Type B pancreatic cell (in vitro differentiated cells): Measurements from ENCODE around the gene PARK7. TPM values are rescaled to one million over a fixed set of nuclear protein-coding genes. Genes with fewer than 3 reads are reported as not detected.

ENCODE experiments used
- DNase-seq: peaks from one replicate; pipeline ENCODE4 v3.0.0; 2021; ENCODE audit warnings: mixed read lengths; ENCODE audit not compliant: unreplicated experiment; ENCODE audit errors: extremely low spot score
- H3K27ac Mint-ChIP-seq: 2 replicates; pipeline ENCODE4 v1.8.0; 2021; ENCODE audit warnings: mild to moderate bottlenecking, mixed read lengths
- H3K27me3 Mint-ChIP-seq: 2 replicates; pipeline ENCODE4 v1.8.0; 2021; ENCODE audit warnings: mixed read lengths
- H3K36me3 Mint-ChIP-seq: 2 replicates; pipeline ENCODE4 v1.8.0; 2021; ENCODE audit warnings: mixed read lengths
- H3K4me1 Mint-ChIP-seq: one replicate; pipeline ENCODE4 v1.8.0; 2021; ENCODE audit warnings: mixed read lengths; ENCODE audit not compliant: unreplicated experiment
- H3K4me3 Mint-ChIP-seq: 2 replicates; pipeline ENCODE4 v1.8.0; 2021; ENCODE audit warnings: mild to moderate bottlenecking, mixed read lengths
- H3K9me3 Mint-ChIP-seq: 2 replicates; pipeline ENCODE4 v1.8.0; 2021; ENCODE audit warnings: mixed read lengths
- CTCF ChIP-seq: fragments of 200-600 bp; sonication (generic); conservative IDR thresholded peaks from 2 replicates; pipeline ENCODE4 v1.5.0; 2021; ENCODE audit warnings: antibody characterized with exemption, mild to moderate bottlenecking
- total RNA-seq: library from RNA; stranded (reverse); gene quantifications from 2 replicates; pipeline ENCODE4 v1.2.1, GENCODE V29; 2021; ENCODE audit warnings: low replicate concordance

PARK7 gene
- total RNA-seq, 1 donor from 2014 or later = 279 TPM

GRCh38 chr1:8016895-8017241 is 55.4 kb downstream of the PARK7 start:
- H3K36me3 Mint-ChIP-seq = peaks cover 20% of the 10 kb centered on the region
- H3K4me1 Mint-ChIP-seq = peaks cover 70% of the 10 kb centered on the region
- no peaks in the 10 kb centered on the region for H3K9me3 Mint-ChIP-seq

GRCh38 chr1:8017495-8018197 is 56.1 kb downstream of the PARK7 start:
- H3K4me3 Mint-ChIP-seq = peak overlapping the region; percentile 77
- DNase-seq = no peak

More at GRCh38 chr1:8016895-8017241, 55.4 kb downstream of the PARK7 start:
- Mint-ChIP-seq H3K27ac (peak overlapping the region; percentile 93), H3K27me3 (no peaks in the 10 kb centered on the region), H3K4me3 (peak overlapping the region; percentile 71)
- no peak for TF ChIP-seq CTCF
- no peak for DNase-seq

GRCh38 chr1:8018492-8019228 is 57.1 kb downstream of the PARK7 start:
- TF ChIP-seq CTCF = no peak
- no peaks in the 10 kb centered on the region for H3K9me3 Mint-ChIP-seq
- H3K4me1 Mint-ChIP-seq = peaks cover 86% of the 10 kb centered on the region
- peaks cover 19% of the 10 kb centered on the region for H3K36me3 Mint-ChIP-seq
- no peaks in the 10 kb centered on the region for H3K27me3 Mint-ChIP-seq
- H3K27ac Mint-ChIP-seq = peak overlapping the region; percentile 93
- no peak for DNase-seq
- peak overlapping the region; percentile 77 for H3K4me3 Mint-ChIP-seq

More at GRCh38 chr1:8017495-8018197, 56.1 kb downstream of the PARK7 start:
- no peaks in the 10 kb centered on the region for H3K9me3 Mint-ChIP-seq
- H3K27me3 Mint-ChIP-seq = no peaks in the 10 kb centered on the region
- H3K36me3 Mint-ChIP-seq = peaks cover 18% of the 10 kb centered on the region
- peaks cover 77% of the 10 kb centered on the region for H3K4me1 Mint-ChIP-seq
- peak overlapping the region; percentile 93 for H3K27ac Mint-ChIP-seq
- no peak for TF ChIP-seq CTCF

- H3K4me3 Mint-ChIP-seq = peak overlapping the region; percentile 77
- peak overlapping the region; percentile 93 for H3K27ac Mint-ChIP-seq
- H3K36me3 Mint-ChIP-seq = peaks cover 20% of the 10 kb centered on the region
- no peaks in the 10 kb centered on the region for H3K9me3 Mint-ChIP-seq
- no peaks in the 10 kb centered on the region for H3K27me3 Mint-ChIP-seq
- H3K4me1 Mint-ChIP-seq = peaks cover 87% of the 10 kb centered on the region
- DNase-seq = no peak
- no peak for TF ChIP-seq CTCF
Measured at GRCh38 chr1:8019229-8019620, 57.7 kb downstream of the PARK7 start.

GRCh38 chr1:8020032-8020431 is 58.5 kb downstream of the PARK7 start:
- DNase-seq = no peak
- Mint-ChIP-seq H3K27me3 (no peaks in the 10 kb centered on the region), H3K4me1 (peaks cover 87% of the 10 kb centered on the region), H3K4me3 (peak overlapping the region; percentile 77), H3K27ac (peak overlapping the region; percentile 93), H3K36me3 (peaks cover 21% of the 10 kb centered on the region), H3K9me3 (no peaks in the 10 kb centered on the region)
- no peak for TF ChIP-seq CTCF
